ENCODE measurements around the gene SLC5A11.
"Not testable (repeated sequence)": the region's sequence is repeated elsewhere in the genome, so short reads cannot be mapped to it uniquely, and the experiment has no call there.

Gene SLC5A11, protein sequence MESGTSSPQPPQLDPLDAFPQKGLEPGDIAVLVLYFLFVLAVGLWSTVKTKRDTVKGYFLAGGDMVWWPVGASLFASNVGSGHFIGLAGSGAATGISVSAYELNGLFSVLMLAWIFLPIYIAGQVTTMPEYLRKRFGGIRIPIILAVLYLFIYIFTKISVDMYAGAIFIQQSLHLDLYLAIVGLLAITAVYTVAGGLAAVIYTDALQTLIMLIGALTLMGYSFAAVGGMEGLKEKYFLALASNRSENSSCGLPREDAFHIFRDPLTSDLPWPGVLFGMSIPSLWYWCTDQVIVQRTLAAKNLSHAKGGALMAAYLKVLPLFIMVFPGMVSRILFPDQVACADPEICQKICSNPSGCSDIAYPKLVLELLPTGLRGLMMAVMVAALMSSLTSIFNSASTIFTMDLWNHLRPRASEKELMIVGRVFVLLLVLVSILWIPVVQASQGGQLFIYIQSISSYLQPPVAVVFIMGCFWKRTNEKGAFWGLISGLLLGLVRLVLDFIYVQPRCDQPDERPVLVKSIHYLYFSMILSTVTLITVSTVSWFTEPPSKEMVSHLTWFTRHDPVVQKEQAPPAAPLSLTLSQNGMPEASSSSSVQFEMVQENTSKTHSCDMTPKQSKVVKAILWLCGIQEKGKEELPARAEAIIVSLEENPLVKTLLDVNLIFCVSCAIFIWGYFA

DNA sequence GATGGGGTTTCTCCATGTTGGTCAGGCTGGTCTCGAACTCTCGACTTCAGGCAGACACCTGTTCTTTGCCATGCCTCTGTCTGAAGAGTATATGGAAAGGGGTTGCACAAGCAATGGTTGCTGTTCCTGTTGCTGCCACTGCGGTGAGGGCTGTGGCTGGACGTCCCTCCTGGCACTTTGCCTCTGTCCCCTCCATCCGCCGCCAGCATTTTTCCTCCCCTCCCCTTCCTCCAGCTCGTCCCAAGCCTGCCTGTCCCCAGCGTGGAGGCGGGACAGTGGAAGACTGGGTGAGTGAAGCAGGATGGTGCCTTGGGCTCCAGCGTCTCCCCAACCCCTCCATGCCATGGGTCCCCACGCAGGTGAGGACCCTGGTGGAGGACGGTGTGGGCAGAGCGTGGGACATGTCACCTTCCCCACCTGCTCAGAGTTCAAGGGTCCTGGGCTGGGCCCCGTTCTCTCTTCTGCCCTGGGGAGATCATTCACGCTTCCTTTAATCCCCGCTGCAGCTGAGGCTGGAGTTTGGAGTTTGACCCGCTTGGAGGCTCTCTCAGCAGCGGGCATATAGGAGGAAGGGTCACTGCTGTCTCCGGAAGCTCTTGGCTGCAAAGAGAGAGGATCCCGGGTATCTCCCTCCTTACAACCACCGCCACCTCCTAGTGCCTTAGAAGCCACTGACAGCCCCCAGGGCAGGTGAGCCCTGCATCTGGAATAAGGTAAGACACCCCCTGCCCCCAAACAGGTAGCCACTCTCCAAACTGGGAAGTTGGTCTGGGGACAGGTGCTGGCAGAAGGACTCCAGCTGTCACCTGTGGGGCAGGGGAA is at the start of gene SLC5A11:
Gene SLC5A11, plus strand, starts transcription at position 238 of the 822 bp plus-strand sequence. CDS start 12,681 bp downstream, outside the sequence.
- no peak for DNase-seq (ENCODE audit: low read depth in 3 of 3, low spot score in 1 of 3)

DNA sequence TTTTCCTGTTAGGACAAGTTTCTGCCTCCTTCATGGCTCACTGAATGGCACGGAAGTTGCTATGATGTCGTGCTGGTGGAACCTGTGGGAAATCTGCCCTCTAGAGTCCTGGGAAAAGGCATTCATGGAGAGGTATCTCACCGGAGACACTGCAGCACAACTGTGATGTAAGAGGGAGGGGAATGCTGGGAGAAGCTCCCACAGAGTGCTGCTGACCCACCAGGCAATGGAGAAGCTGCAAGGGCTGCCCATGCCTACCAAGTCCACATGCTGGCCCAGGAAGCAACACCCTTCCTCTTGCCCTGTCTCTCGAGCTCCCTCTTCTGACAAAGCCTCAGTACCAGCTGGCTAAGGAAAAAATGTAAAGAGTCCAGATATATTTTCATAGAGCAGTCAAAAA is 45.2 kb upstream of the SLC5A11 start:
- no peak for DNase-seq (ENCODE audit: low read depth in 3 of 3, low spot score in 1 of 3)

DNA sequence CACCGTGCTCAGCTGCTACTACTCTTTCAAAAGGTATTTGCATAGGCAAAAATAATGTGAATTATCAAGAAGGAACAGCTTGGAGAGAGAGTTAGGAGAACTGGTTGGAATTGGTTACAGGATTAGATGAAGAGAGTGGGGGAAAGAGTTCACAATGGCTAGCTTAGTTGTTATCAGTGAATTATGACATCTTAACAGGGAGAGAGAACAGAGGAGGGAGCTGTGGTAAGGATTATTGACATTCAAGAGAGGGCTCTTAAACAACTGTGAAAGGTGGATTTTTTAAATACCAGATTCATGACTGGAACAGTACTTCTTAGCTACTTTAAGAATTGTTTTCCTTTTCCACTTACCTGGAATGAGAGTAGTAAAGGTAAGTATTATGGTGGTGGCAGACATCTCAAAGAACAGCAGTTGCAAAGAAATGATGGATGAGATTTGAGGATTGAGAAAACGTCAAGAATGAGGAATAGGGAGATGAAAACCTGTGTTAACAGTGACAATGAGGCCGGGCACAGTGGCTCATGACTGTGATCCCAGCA is 43.9 kb upstream of the SLC5A11 start:
- no peak for DNase-seq (ENCODE audit: low read depth in 3 of 3, low spot score in 1 of 3)

DNA sequence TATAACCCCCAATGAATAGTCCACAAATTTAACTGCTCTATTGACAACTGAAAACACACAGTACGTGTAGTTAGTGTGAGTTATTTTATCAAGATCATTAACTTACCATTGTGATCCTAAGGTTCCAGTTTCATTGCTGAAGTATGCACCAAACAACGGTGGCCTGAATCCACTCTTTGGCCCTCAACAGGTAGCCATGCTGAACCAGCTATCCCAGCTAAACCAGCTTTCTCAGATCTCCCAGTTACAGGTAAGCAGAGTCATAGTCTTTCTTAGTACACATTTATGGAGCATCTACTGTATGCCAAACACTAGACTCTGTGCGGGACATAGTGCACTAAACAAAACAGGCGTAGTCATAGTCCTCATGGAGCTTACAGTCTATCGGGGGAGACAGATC is 40.3 kb upstream of the SLC5A11 start:
- DNase-seq (ENCODE audit: low read depth in 3 of 3, low spot score in 1 of 3) = no peak

DNA sequence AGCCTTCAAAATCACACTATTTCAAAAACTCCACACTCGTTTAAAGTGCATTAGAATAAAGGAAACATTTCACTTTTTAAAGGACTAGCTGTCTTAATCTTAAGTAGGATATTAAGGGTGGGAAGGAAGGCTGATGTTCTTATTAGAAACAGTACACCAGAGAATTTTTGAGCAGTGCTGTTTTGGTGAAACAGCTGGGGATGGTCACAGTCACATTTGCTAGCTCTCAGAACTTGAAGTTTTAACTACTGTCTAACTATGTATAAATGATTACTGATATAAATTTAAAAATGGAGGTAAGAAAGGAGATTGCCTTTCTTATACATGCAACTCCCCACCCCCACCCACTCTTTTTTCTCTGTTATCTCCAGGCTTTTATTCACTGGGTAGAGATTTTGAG is 38.5 kb upstream of the SLC5A11 start:
- no peak for DNase-seq (ENCODE audit: low read depth in 3 of 3, low spot score in 1 of 3)

DNA sequence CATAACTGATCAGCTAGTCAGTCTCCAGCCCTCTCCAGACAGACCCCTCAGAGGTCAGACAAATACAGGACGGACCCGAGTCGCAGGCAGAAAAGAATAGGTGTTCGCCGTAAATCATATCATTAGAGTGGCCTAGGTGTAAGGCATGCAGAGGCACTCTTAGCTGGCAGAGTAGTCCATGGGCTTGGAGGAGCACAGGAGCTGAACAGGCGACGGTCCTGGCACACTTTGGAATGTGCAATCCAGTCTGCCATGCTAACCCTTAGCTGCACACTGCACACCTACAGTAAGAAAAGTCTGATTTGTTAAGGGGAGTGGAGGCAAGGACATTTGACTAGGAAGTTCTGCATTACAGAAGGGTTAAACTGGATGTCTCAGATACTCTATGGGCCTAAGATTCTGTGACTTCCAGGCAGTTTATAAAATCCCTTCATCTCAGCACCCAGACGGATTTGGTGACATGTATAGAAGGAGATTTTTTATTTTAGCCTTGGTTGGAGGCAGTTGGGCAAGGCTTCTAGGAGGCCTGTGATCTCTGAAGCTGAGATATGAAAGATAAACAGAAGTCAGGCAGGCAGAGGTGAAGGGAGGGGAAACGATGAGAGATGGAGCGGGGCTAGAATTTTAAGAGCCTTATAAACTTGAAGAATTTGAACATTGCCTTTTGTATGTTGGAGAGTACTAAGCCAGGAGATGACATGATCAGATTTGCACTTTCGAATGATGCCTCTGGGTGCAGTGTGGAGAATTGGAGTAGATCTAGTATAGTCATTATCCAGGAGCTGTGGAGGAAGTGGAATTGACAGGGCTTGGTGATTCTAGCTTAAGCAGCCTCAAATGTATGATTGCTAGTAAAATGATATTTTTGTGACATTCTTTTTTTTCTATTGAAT is 34.6 kb upstream of the SLC5A11 start:
- no peak for DNase-seq (ENCODE audit: low read depth in 3 of 3, low spot score in 1 of 3)

DNA sequence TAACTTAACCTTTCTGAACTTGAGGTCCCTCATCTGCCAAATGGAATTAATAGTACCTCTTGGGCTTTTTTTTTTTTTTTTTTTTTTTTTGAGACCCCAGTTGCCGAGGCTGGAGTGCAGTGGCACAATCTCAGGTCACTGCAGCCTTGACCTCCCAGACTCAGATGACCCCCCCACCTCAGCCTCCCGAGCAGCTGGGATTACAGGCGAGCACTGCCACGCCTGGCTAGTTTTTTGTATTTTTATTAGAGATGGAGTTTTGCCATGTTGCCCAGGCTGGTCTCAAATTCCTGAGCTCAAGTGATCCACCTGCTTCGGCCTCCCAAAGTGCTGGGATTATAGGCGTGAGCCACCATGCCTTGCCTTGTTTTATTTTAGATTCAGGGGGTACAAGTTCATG is 33.0 kb upstream of the SLC5A11 start:
- not testable (repeated sequence) for DNase-seq (ENCODE audit: low read depth in 3 of 3, low spot score in 1 of 3)

DNA sequence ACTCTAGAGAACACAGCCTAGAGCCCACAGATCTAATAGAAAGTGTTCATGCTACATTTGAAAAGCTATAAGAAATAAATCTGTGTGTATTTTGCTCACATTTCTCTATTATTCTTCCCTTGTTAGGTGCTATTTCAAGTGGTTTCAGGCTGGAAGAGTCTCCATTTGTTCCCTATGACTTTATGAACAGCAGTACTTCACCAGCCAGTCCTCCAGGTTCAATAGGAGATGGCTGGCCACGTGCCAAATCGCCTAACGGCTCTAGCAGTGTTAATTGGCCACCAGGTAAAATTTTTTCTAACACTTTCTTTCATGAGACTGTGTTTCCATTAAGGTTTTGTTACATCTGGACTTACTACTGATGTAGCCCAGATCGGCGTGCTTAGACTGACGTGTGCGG is 30.7 kb upstream of the SLC5A11 start:
- no peak for DNase-seq (ENCODE audit: low read depth in 3 of 3, low spot score in 1 of 3)

DNA sequence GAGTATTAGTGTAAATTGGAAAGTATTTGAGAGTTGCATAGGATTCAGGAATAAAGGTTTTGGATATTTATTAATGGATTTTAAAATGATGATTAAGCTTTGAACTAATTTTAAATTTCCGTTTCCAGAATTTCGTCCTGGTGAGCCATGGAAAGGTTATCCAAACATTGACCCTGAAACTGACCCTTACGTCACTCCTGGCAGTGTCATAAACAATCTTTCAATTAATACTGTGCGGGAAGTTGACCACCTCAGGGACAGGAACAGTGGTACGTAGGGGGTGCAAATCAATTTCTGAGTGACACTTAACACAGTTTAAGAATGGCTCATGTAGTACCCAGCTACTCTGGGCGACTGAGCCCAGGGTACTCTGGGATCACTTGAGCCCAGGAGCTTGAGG is 29.1 kb upstream of the SLC5A11 start:
- no peak for DNase-seq (ENCODE audit: low read depth in 3 of 3, low spot score in 1 of 3)

DNA sequence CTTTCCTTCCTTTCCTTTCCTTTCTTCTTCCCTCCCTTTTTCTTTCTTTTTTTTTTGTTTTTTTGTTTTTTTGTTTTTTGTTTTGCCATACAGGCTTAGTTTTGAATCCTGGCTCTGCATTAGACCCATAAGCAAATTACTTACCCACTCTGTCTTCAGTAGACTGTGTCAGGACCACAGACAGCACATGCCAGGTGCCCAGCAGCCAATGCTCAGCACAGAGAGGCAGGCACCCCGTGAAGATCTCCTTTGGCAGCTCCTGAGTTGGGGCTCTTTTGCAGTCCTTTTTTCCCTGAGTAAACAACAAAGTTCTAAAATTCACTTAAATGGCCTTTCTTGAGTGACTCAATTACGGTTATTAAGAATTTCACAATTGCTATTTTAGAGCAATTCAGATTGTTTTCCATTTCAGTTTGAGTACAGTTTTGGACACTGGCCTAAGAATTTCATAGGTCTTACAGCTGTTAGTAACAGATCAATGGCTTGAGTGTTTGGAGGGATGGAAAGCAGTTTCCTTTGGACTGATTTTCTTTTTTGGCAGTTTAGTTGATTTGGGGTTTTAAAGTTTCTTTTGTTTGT is 26.2 kb upstream of the SLC5A11 start:
- no peak for DNase-seq (ENCODE audit: low read depth in 3 of 3, low spot score in 1 of 3)

DNA sequence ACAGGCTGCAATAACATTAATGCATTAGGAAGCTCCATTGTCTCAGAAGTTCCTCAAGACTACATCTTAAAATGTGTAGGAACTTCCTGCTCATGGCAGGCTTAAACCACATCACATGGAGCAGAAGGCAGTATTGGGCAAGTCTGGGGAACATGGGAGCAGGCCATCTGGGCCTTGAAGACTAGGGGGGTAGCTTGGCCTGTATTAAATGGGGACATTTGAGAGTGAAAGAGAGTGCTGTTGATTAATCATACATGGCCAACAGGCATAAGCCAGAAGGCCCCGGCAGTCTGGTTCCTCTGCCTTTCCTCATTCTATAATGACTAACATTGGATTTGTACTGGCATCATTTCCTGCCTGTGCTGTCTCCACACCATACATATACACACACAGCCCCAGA is 25.2 kb upstream of the SLC5A11 start:
- no peak for DNase-seq (ENCODE audit: low read depth in 3 of 3, low spot score in 1 of 3)

DNA sequence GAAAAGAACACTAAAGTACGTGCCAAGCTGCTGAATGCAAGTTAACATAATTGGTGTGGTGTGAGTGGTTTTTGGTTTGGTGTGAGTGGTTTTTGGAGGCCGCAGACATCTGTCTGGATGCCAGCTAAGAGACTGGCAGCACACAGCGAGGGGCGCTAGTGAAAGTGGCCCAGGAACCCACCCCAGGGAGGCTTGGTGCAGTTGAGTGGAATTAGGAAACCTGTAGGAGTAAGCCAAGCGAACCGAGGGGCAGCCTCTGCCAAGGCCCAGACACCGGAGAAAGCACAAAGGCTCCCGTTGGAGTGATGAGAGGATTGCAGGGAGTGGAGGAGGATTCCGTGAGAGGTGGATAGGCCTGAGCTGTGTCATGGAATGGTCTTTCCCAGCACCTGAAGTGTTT is 24.6 kb upstream of the SLC5A11 start:
- no peak for DNase-seq (ENCODE audit: low read depth in 3 of 3, low spot score in 1 of 3)

DNA sequence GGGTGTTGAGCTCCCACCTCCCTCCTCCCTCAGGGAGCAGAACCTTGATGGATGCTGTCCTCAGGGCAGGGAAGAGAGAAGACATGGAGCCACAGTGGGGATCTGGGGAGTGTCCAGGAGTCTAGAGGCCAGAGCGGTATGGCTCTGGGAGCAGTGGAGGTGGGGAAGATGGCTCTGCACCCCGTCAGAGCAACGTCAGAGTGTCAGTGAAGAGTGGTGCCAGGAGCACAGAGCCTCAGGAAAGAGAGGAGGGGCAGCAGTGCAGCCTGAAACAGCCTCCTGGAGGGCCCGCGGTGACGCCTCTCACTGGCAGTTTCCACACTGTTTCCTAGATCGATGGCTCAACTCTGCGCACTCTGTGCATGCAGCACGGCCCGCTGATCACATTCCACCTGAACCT is 23.2 kb upstream of the SLC5A11 start:
- no peak for DNase-seq (ENCODE audit: low read depth in 3 of 3, low spot score in 1 of 3)

DNA sequence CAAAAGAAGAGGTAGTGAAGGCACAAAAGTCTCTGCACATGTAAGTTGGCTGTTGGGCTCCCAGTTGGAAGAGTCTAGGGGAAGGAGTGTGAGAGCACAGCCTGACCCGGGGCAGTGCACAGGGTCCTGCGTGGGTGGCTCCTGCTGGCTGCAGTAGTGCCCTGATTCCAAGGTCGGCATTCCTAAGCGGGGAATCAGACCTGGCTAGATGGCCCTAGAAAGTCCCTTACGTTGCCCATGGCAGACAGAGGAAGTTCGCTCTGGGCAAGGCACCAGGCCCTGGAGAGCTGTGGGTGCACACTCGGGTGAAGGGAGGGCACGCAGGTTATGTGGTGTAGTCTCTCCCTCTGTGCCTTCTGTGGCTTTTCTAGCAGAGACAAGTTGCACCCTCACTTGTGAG is 22.8 kb upstream of the SLC5A11 start:
- DNase-seq (ENCODE audit: low read depth in 3 of 3, low spot score in 1 of 3) = no peak

DNA sequence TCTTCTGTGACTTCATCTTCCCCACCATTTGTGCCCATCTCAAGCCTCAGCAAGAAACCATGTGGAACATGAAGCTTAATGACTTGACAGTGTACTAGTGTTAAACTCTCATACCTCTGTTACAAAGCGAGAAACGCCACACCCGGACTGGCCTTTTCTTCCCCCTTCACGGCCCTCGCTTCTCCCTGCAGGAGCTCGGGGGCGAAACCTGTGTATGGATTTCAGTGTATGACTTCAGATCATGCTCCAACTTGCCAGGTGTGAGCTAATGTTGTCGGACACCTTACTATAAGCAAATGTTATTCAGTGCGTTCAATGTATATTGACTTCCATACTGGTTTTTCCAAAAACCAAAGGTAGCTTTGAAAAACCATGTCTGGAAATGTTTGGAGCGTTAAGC is 20.1 kb upstream of the SLC5A11 start:
- no peak for DNase-seq (ENCODE audit: low read depth in 3 of 3, low spot score in 1 of 3)

DNA sequence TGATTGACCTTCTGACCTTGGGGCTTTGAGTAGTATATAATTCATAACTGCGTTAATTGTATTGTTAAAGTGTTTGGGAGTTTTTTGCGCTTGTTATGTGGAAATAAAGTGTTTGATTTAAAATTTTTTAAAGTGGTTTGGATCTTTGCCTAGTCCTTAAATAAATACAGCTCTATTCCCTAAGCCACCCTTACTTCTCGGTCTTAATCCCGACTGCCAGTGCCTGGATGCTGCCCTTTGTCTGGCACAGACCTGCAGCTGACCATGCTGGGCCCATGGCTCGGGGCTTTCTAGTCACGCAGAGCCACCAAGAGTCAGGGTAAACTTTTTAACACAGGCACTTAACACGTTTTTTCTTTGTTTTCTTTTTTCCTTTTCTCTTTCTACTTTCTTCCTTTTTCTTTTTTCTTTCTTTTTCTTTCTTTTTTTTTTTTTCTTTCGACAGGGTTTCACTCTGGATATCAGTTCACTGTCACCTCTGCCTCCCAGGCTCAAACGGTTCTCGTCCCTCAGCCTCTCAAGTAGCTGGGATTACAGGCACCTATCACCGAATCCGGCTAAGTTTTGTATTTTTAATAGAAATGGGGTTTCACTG is 19.6 kb upstream of the SLC5A11 start:
- no peak for DNase-seq (ENCODE audit: low read depth in 3 of 3, low spot score in 1 of 3)

DNA sequence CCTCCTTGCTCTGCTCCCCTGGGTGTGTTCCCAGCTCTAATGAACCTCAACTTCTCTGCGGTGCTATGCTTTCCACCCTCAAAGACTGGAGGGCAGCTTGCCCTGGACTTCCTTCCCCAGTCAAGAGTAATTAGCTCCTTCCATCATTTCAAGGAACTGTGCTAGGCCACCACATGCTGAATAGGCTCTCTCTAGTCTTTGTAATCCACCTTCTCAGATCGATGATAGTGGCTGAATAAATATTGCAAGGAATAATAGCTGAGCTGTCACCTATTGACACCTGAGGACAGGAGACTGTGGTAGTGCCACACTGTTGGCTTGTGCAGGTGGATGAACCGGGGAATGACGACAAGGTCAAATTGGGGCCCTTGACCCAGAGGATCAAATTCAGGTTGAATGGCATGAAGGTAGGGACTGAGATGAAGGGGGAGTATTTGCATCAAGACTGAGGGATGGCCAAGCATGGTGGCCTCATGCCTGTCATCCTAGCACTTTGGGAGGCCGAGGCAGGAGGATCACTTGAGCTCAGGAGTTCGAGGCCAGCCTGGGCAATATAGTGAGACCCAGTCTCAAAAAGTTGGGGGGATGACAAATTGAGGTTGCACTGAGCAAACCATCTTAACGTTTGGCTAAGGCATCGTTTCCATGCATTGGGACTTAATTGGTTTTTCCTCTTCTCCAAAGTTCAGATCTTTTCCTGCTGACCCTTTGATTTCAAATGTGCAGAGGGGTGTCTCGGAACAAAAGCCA is 18.8 kb upstream of the SLC5A11 start:
- DNase-seq (ENCODE audit: low read depth in 3 of 3, low spot score in 1 of 3) = no peak

DNA sequence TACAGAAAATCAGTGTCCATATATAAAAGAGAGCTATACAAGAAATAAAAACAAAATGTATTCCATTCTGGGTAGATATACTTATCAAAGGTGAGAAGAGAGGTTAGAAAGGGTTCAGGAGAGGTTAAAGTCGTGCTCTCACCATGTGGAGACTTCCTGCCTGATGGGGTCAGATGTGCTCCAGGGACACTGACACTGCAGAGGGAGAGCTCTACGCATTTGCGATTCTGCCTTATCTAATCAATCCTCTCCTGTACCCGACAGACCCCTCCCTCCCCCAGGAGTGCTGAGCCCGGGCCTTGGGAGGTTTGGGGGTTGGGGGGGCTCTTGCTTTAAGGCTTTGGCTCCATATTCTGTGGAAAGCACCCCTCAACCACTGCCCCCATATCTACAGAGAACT is 16.6 kb upstream of the SLC5A11 start:
- DNase-seq (ENCODE audit: low read depth in 3 of 3, low spot score in 1 of 3) = no peak

DNA sequence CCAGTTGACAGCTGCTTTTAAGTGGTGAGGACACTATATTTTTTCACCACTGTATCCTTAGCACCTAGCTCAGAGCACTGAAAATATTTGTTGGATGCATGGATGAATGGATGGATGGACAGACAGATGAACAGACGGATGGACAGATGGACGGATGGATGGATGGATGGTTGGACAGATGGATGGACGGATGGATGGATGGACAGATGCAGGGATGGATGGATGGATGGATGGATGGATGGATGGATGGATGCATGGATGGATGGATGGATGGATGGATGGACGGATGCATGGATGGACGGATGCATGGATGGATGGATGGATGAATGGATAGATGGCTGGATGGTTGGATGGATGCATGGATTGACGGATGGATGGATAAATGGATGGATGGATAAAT is 12.4 kb upstream of the SLC5A11 start:
- no peak for DNase-seq (ENCODE audit: low read depth in 3 of 3, low spot score in 1 of 3)

All from stimulated activated CD4-positive, alpha-beta T cell treated with anti-CD3 and anti-CD28 coated beads, TNF-alpha, amount 100 ng/mL, for 1 hour (primary cell).